ENCODE measurements around the gene ZNF445.

ZNF445 gene

GRCh38 chr3:44510000-44510368, 32.5 kb upstream of the ZNF445 start:
- Histone ChIP-seq H4K8ac (ENCODE audit: low read length) (no peak overlapping the region), H4K91ac (ENCODE audit: low read length) (no peak overlapping the region), H3K14ac (ENCODE audit: low read length in 2 of 2) (no peak overlapping the region), H2AFZ (ENCODE audit: low read depth, low read length) (no peak overlapping the region), H3K27me3 (ENCODE audit: control insufficient read depth in 1 of 2, insufficient read depth in 1 of 2, low read length in 2 of 2) (no peaks in the 10 kb centered on the region), H3K23ac (ENCODE audit: low read length in 2 of 2) (no peak overlapping the region), H3K27ac (ENCODE audit: low read length, poor library complexity, severe bottlenecking) (no peak overlapping the region), H3K18ac (ENCODE audit: low read depth in 1 of 2, low read length in 2 of 2) (no peak overlapping the region), H2BK12ac (ENCODE audit: low read length in 2 of 2) (no peak overlapping the region), H3K4ac (ENCODE audit: low read depth in 1 of 2, low read length in 2 of 2) (no peak overlapping the region), H2BK15ac (ENCODE audit: low read depth, poor library complexity, severe bottlenecking) (no peak overlapping the region), H2AK5ac (ENCODE audit: low read length, severe bottlenecking) (no peak overlapping the region), H3K36me3 (ENCODE audit: control insufficient read depth in 1 of 2, insufficient read depth in 2 of 2, low read depth in 1 of 2, low read length in 2 of 2) (peaks cover 0 to 2% of the 10 kb centered on the region in 2 experiments), H3K79me1 (replicated peaks; ENCODE audit: low read length, poor library complexity, severe bottlenecking) (peaks cover 19% of the 10 kb centered on the region), H3K9me3 (ENCODE audit: control insufficient read depth, low read length) (no peaks in the 10 kb centered on the region), H2BK120ac (ENCODE audit: low read depth, low read length) (no peak overlapping the region), H2BK5ac (ENCODE audit: low read depth, low read length, poor library complexity, severe bottlenecking) (no peak overlapping the region), H3K4me1 (ENCODE audit: control insufficient read depth, insufficient read depth, low read depth, low read length) (peaks cover 5% of the 10 kb centered on the region), H3K9ac (ENCODE audit: low read length) (peak overlapping the region; percentile 90), H3K4me3 (ENCODE audit: insufficient read depth in 1 of 2, low read depth in 1 of 2, low read length in 2 of 2) (peak overlapping the region; percentile 91 to 92), H3K4me2 (ENCODE audit: low read length, poor library complexity, severe bottlenecking) (peak overlapping the region; percentile 51)
- WGBS, result 0% methylated on average over 2 of the region's 6 CpGs
- peak; percentile 42 for DNase-seq

GRCh38 chr3:44509393-44509921, 32.0 kb upstream of the ZNF445 start:
- H3K14ac ChIP-seq (ENCODE audit: low read length in 2 of 2), result no peak overlapping the region
- peaks cover 0 to 2% of the 10 kb centered on the region in 2 experiments for H3K36me3 ChIP-seq (ENCODE audit: control insufficient read depth in 1 of 2, insufficient read depth in 2 of 2, low read depth in 1 of 2, low read length in 2 of 2)
- H3K4ac ChIP-seq (ENCODE audit: low read depth in 1 of 2, low read length in 2 of 2), result no peak overlapping the region
- peak overlapping the region; percentile 51 for H3K4me2 ChIP-seq (ENCODE audit: low read length, poor library complexity, severe bottlenecking)
- WGBS, result 71% methylated on average over 2 of the region's 2 CpGs
- H2AFZ ChIP-seq (ENCODE audit: low read depth, low read length), result no peak overlapping the region
- no peak overlapping the region for H4K8ac ChIP-seq (ENCODE audit: low read length)
- H3K18ac ChIP-seq (ENCODE audit: low read depth in 1 of 2, low read length in 2 of 2), result no peak overlapping the region
- H3K27ac ChIP-seq (ENCODE audit: low read length, poor library complexity, severe bottlenecking), result no peak overlapping the region
- no peak overlapping the region for H2BK120ac ChIP-seq (ENCODE audit: low read depth, low read length)
- H2AK5ac ChIP-seq (ENCODE audit: low read length, severe bottlenecking), result no peak overlapping the region
- H2BK5ac ChIP-seq (ENCODE audit: low read depth, low read length, poor library complexity, severe bottlenecking), result no peak overlapping the region
- no peak overlapping the region for H2BK12ac ChIP-seq (ENCODE audit: low read length in 2 of 2)
- peaks cover 21% of the 10 kb centered on the region for H3K79me1 ChIP-seq (replicated peaks; ENCODE audit: low read length, poor library complexity, severe bottlenecking)
- peak overlapping the region; percentile 90 for H3K9ac ChIP-seq (ENCODE audit: low read length)
- H2BK15ac ChIP-seq (ENCODE audit: low read depth, poor library complexity, severe bottlenecking), result no peak overlapping the region
- DNase-seq, result peak; percentile 24
- peaks cover 5% of the 10 kb centered on the region for H3K4me1 ChIP-seq (ENCODE audit: control insufficient read depth, insufficient read depth, low read depth, low read length)
- H3K4me3 ChIP-seq (ENCODE audit: insufficient read depth in 1 of 2, low read depth in 1 of 2, low read length in 2 of 2), result peak overlapping the region in 1 of 2 experiments; percentile 92
- no peaks in the 10 kb centered on the region for H3K27me3 ChIP-seq (ENCODE audit: control insufficient read depth in 1 of 2, insufficient read depth in 1 of 2, low read length in 2 of 2)
- no peaks in the 10 kb centered on the region for H3K9me3 ChIP-seq (ENCODE audit: control insufficient read depth, low read length)
- H4K91ac ChIP-seq (ENCODE audit: low read length), result no peak overlapping the region
- no peak overlapping the region for H3K23ac ChIP-seq (ENCODE audit: low read length in 2 of 2)

GRCh38 chr3:44506961-44507360, 29.5 kb upstream of the ZNF445 start:
- no peak overlapping the region for H3K4ac ChIP-seq (ENCODE audit: low read depth in 1 of 2, low read length in 2 of 2)
- H3K4me1 ChIP-seq (ENCODE audit: control insufficient read depth, insufficient read depth, low read depth, low read length), result peaks cover 5% of the 10 kb centered on the region
- H3K14ac ChIP-seq (ENCODE audit: low read length in 2 of 2), result no peak overlapping the region
- no peak overlapping the region for H2BK5ac ChIP-seq (ENCODE audit: low read depth, low read length, poor library complexity, severe bottlenecking)
- H3K36me3 ChIP-seq (ENCODE audit: control insufficient read depth in 1 of 2, insufficient read depth in 2 of 2, low read depth in 1 of 2, low read length in 2 of 2), result peaks cover 3 to 5% of the 10 kb centered on the region in 2 experiments
- no peak overlapping the region for H4K8ac ChIP-seq (ENCODE audit: low read length)
- H3K4me3 ChIP-seq (ENCODE audit: insufficient read depth in 1 of 2, low read depth in 1 of 2, low read length in 2 of 2), result no peak overlapping the region
- H3K79me1 ChIP-seq (replicated peaks; ENCODE audit: low read length, poor library complexity, severe bottlenecking), result peaks cover 30% of the 10 kb centered on the region
- H3K27me3 ChIP-seq (ENCODE audit: control insufficient read depth in 1 of 2, insufficient read depth in 1 of 2, low read length in 2 of 2), result no peaks in the 10 kb centered on the region
- H4K91ac ChIP-seq (ENCODE audit: low read length), result no peak overlapping the region
- DNase-seq, result no peak
- no peak overlapping the region for H2BK15ac ChIP-seq (ENCODE audit: low read depth, poor library complexity, severe bottlenecking)
- WGBS, result 86% methylated on average over 4 of the region's 5 CpGs
- no peak overlapping the region for H3K9ac ChIP-seq (ENCODE audit: low read length)
- no peak overlapping the region for H3K4me2 ChIP-seq (ENCODE audit: low read length, poor library complexity, severe bottlenecking)
- no peak overlapping the region for H3K27ac ChIP-seq (ENCODE audit: low read length, poor library complexity, severe bottlenecking)
- no peak overlapping the region for H3K23ac ChIP-seq (ENCODE audit: low read length in 2 of 2)
- H2BK120ac ChIP-seq (ENCODE audit: low read depth, low read length), result no peak overlapping the region
- no peak overlapping the region for H2BK12ac ChIP-seq (ENCODE audit: low read length in 2 of 2)
- H2AFZ ChIP-seq (ENCODE audit: low read depth, low read length), result no peak overlapping the region
- H3K18ac ChIP-seq (ENCODE audit: low read depth in 1 of 2, low read length in 2 of 2), result no peak overlapping the region
- H3K9me3 ChIP-seq (ENCODE audit: control insufficient read depth, low read length), result peaks cover 16% of the 10 kb centered on the region
- H2AK5ac ChIP-seq (ENCODE audit: low read length, severe bottlenecking), result no peak overlapping the region

GRCh38 chr3:44506556-44506955, 29.1 kb upstream of the ZNF445 start:
- no peak overlapping the region for H4K8ac ChIP-seq (ENCODE audit: low read length)

More at GRCh38 chr3:44506556-44506955, 29.1 kb upstream of the ZNF445 start:
- Histone ChIP-seq H2AK5ac (ENCODE audit: low read length, severe bottlenecking) (no peak overlapping the region), H2BK12ac (ENCODE audit: low read length in 2 of 2) (no peak overlapping the region), H3K36me3 (ENCODE audit: control insufficient read depth in 1 of 2, insufficient read depth in 2 of 2, low read depth in 1 of 2, low read length in 2 of 2) (peaks cover 7 to 9% of the 10 kb centered on the region in 2 experiments), H3K9ac (ENCODE audit: low read length) (no peak overlapping the region), H3K4ac (ENCODE audit: low read depth in 1 of 2, low read length in 2 of 2) (no peak overlapping the region), H3K27ac (ENCODE audit: low read length, poor library complexity, severe bottlenecking) (no peak overlapping the region), H2AFZ (ENCODE audit: low read depth, low read length) (no peak overlapping the region), H3K79me1 (replicated peaks; ENCODE audit: low read length, poor library complexity, severe bottlenecking) (peaks cover 34% of the 10 kb centered on the region), H3K4me2 (ENCODE audit: low read length, poor library complexity, severe bottlenecking) (no peak overlapping the region), H3K4me3 (ENCODE audit: insufficient read depth in 1 of 2, low read depth in 1 of 2, low read length in 2 of 2) (no peak overlapping the region), H3K27me3 (ENCODE audit: control insufficient read depth in 1 of 2, insufficient read depth in 1 of 2, low read length in 2 of 2) (no peaks in the 10 kb centered on the region), H2BK5ac (ENCODE audit: low read depth, low read length, poor library complexity, severe bottlenecking) (no peak overlapping the region), H3K4me1 (ENCODE audit: control insufficient read depth, insufficient read depth, low read depth, low read length) (peaks cover 5% of the 10 kb centered on the region), H3K18ac (ENCODE audit: low read depth in 1 of 2, low read length in 2 of 2) (no peak overlapping the region), H3K14ac (ENCODE audit: low read length in 2 of 2) (no peak overlapping the region), H4K91ac (ENCODE audit: low read length) (no peak overlapping the region), H3K9me3 (ENCODE audit: control insufficient read depth, low read length) (peaks cover 20% of the 10 kb centered on the region), H3K23ac (ENCODE audit: low read length in 2 of 2) (no peak overlapping the region), H2BK15ac (ENCODE audit: low read depth, poor library complexity, severe bottlenecking) (no peak overlapping the region), H2BK120ac (ENCODE audit: low read depth, low read length) (no peak overlapping the region)
- 100% methylated on average over 3 of the region's 3 CpGs for WGBS
- no peak for DNase-seq
